ENCODE results near the gene TRMT1L. TPM values are rescaled to one million over a fixed set of nuclear protein-coding genes. Genes with fewer than 3 reads are reported as not detected.
A peak's percentile ranks its signal among the peaks of the same experiment; 100 is the strongest.

The TRMT1L gene
- total RNA-seq, 1 donor from 2014 or later: 15.8 TPM

GRCh38 chr1:185159966-185160365 lies 3.2 kb upstream of the TRMT1L start:
- no peak for DNase-seq (ENCODE audit: low read depth)
- H3K4me3 ChIP-seq (ENCODE audit: low read depth, low read length): no peak overlapping the region
- TF ChIP-seq CTCF (conservative IDR thresholded peaks at IDR 0.05; ENCODE audit: low read depth, low read length): no peak

GRCh38 chr1:185158800-185159199 lies 2.0 kb upstream of the TRMT1L start:
- no peak for TF ChIP-seq CTCF (conservative IDR thresholded peaks at IDR 0.05; ENCODE audit: low read depth, low read length)
- no peak overlapping the region for H3K4me3 ChIP-seq (ENCODE audit: low read depth, low read length)

GRCh38 chr1:185157599-185158412 lies 1.1 kb upstream of the TRMT1L start:
- TF ChIP-seq CTCF (conservative IDR thresholded peaks at IDR 0.05; ENCODE audit: low read depth, low read length): no peak
- H3K4me3 ChIP-seq (ENCODE audit: low read depth, low read length): peak overlapping the region; percentile 87
- no peak for DNase-seq (ENCODE audit: low read depth)

More at GRCh38 chr1:185158800-185159199, 2.0 kb upstream of the TRMT1L start:
- DNase-seq (ENCODE audit: low read depth): no peak

GRCh38 chr1:185156288-185156853 lies 382 bp downstream of the TRMT1L start:
- no peak for TF ChIP-seq CTCF (conservative IDR thresholded peaks at IDR 0.05; ENCODE audit: low read depth, low read length)
- no peak for DNase-seq (ENCODE audit: low read depth)
- peak overlapping the region; percentile 87 for H3K4me3 ChIP-seq (ENCODE audit: low read depth, low read length)

GRCh38 chr1:185155600-185156287 lies 1.0 kb downstream of the TRMT1L start:
- DNase-seq (ENCODE audit: low read depth): peak; percentile 68
- no peak for TF ChIP-seq CTCF (conservative IDR thresholded peaks at IDR 0.05; ENCODE audit: low read depth, low read length)
- H3K4me3 ChIP-seq (ENCODE audit: low read depth, low read length): peak overlapping the region; percentile 87

GRCh38 chr1:185154912-185155513 lies 1.7 kb downstream of the TRMT1L start:
- TF ChIP-seq CTCF (conservative IDR thresholded peaks at IDR 0.05; ENCODE audit: low read depth, low read length): no peak
- DNase-seq (ENCODE audit: low read depth): no peak
- H3K4me3 ChIP-seq (ENCODE audit: low read depth, low read length): peak overlapping the region; percentile 87

All from epithelial cell of proximal tubule (primary cell).